Measurements from ENCODE around the gene EZH1. TPM values are rescaled to one million over a fixed set of nuclear protein-coding genes. Genes with fewer than 3 reads are reported as not detected.

Gene EZH1
- total and polyA plus RNA-seq, 2 of the 4 experiments (the other 2 are of a cell fraction): 17.6 to 27.3 TPM

GRCh38 chr17:42704837-42705494 lies 39.9 kb downstream of the EZH1 start:
- H3K9me1 ChIP-seq (ENCODE audit: insufficient read depth, low read length): no peaks in the 10 kb centered on the region
- TF ChIP-seq MAZ (IDR thresholded peaks at IDR 0.05; ENCODE audit: borderline replicate concordance, low read depth, low read length) (no peak), MXI1 (IDR thresholded peaks at IDR 0.05; ENCODE audit: borderline replicate concordance, low read depth, low read length) (no peak), RCOR1 (IDR thresholded peaks at IDR 0.05; ENCODE audit: insufficient replicate concordance, low read length) (no peak), CHD1 (IDR thresholded peaks at IDR 0.05; ENCODE audit: low read depth, low read length) (no peak), NFE2L2 (IDR thresholded peaks at IDR 0.05; ENCODE audit: low read depth, low read length) (no peak), POLR2A (IDR thresholded peaks at IDR 0.05; ENCODE audit: low read depth, low read length) (no peak), ELK1 (IDR thresholded peaks at IDR 0.05; ENCODE audit: borderline replicate concordance, low read depth, low read length) (no peak), BHLHE40 (IDR thresholded peaks at IDR 0.05; ENCODE audit: low read depth, low read length) (no peak), FOS (IDR thresholded peaks at IDR 0.05; ENCODE audit: low read depth, low read length) (no peak), SMC3 (IDR thresholded peaks at IDR 0.05; ENCODE audit: low read depth, low read length) (no peak), USF2 (IDR thresholded peaks at IDR 0.05; ENCODE audit: low read depth, low read length) (no peak), MAFK (IDR thresholded peaks at IDR 0.05; ENCODE audit: low read depth, low read length) (no peak), CEBPB (IDR thresholded peaks at IDR 0.05; ENCODE audit: low read depth, low read length) (no peak)
- H3K56ac ChIP-seq (ENCODE audit: extremely low read depth, insufficient read depth, low read length): no peak overlapping the region
- H2BK5ac ChIP-seq (ENCODE audit: low read depth, low read length, poor library complexity, severe bottlenecking): no peak overlapping the region
- no peak overlapping the region for H2BK15ac ChIP-seq (ENCODE audit: low read depth, low read length)
- no peaks in the 10 kb centered on the region for H3K79me1 ChIP-seq (ENCODE audit: low read depth in 1 of 2, low read length in 2 of 2)
- H3K27me3 ChIP-seq (ENCODE audit: control insufficient read depth, insufficient read depth, low read length): no peaks in the 10 kb centered on the region
- DNase-seq (no peak), ATAC-seq (ENCODE audit: low read depth) (no peak)
- no peak overlapping the region for H2AK5ac ChIP-seq (ENCODE audit: low read depth, low read length)
- no peak overlapping the region for H2AFZ ChIP-seq (replicated peaks; ENCODE audit: low read length, poor library complexity)
- CTCF ChIA-PET: interaction anchor here (0.6 kb wide), 1 partner anchor 21 kb away, joined by 5 read pairs; no protein-coding TSS in a partner anchor
- H3K23ac ChIP-seq (ENCODE audit: low read depth, low read length): no peak overlapping the region
- H4K20me1 ChIP-seq (ENCODE audit: insufficient read depth, low read length): no peaks in the 10 kb centered on the region
- H3K18ac ChIP-seq (ENCODE audit: low read depth, low read length): no peak overlapping the region
- no peak overlapping the region for H3K14ac ChIP-seq (replicated peaks; ENCODE audit: low read depth, low read length)
- no peak overlapping the region for H4K5ac ChIP-seq (ENCODE audit: low read depth, low read length)
- intact Hi-C loops (cut with micrococcal nuclease) (no loop called here), dilution Hi-C loops (cut with HindIII; ENCODE audit: low sequenced_read_pairs, unreplicated experiment) (no loop called here), in situ Hi-C loops (cut with MboI; ENCODE audit: low sequenced_read_pairs) (no loop called here)
- POLR2A ChIA-PET (ENCODE audit: unreplicated experiment): no interaction called here
- H3K27ac ChIP-seq (ENCODE audit: insufficient read depth, low read length): no peak overlapping the region
- BruUV-seq (replicated peaks): no TSS peak
- no peak overlapping the region for H3K9ac ChIP-seq (ENCODE audit: low read depth, low read length)
- no peak overlapping the region for H4K8ac ChIP-seq (ENCODE audit: low read depth in 2 of 2, low read length in 2 of 2)
- H4K91ac ChIP-seq (ENCODE audit: insufficient read depth, low read depth, low read length): no peak overlapping the region
- H2AK9ac ChIP-seq (replicated peaks; ENCODE audit: low read depth, low read length, poor library complexity): no peak overlapping the region
- no peaks in the 10 kb centered on the region for H3K4me1 ChIP-seq (ENCODE audit: control insufficient read depth, insufficient read depth, low read length)
- H3K4me2 ChIP-seq (ENCODE audit: low read depth, low read length): no peak overlapping the region
- H3K4me3 ChIP-seq (ENCODE audit: insufficient read depth, low read depth, low read length): no peak overlapping the region
- H2BK120ac ChIP-seq (ENCODE audit: low read depth, low read length): no peak overlapping the region
- no peak overlapping the region for H3K4ac ChIP-seq (ENCODE audit: low read depth, low read length)
- no peak overlapping the region for H2BK20ac ChIP-seq (ENCODE audit: low read depth, low read length)
- H3K36me3 ChIP-seq (ENCODE audit: control insufficient read depth, insufficient read depth, low read length): peaks cover 68% of the 10 kb centered on the region
- WGBS, 2 experiments (ENCODE audit: extremely low coverage in 2 of 2, insufficient read length in 1 of 2): 80% methylated on average over 1 of the region's 8 CpGs; no CpG with 5 or more reads in 1 of the 2 experiments
- no peaks in the 10 kb centered on the region for H3K9me3 ChIP-seq (ENCODE audit: control insufficient read depth, insufficient read depth, low read length)

Measured in IMR-90 (cell line).